ENCODE data around the gene PLS1. TPM values are rescaled to one million over a fixed set of nuclear protein-coding genes. Genes with fewer than 3 reads are reported as not detected.

PLS1 gene
- total and polyA plus RNA-seq, 11 donors = 0.80 to 3.7 (median 1.7) TPM

GRCh38 chr3:142656575-142656974, 60.4 kb downstream of the PLS1 start:
- no peaks in the 10 kb centered on the region for H3K9me3 ChIP-seq
- ATAC-seq (no peak), DNase-seq (no peak)
- no peak overlapping the region for H3K27ac ChIP-seq
- TF ChIP-seq CTCF (IDR thresholded peaks at IDR 0.05) (no peak), POLR2A (IDR thresholded peaks at IDR 0.05) (no peak)
- intact Hi-C loops (cut with DNase I) = no loop called here
- no peaks in the 10 kb centered on the region for H3K36me3 ChIP-seq
- H3K4me1 ChIP-seq = no peaks in the 10 kb centered on the region
- no peaks in the 10 kb centered on the region for H3K27me3 ChIP-seq
- H3K4me3 ChIP-seq = no peak overlapping the region

- Histone ChIP-seq H3K4me1 (no peaks in the 10 kb centered on the region), H3K9me3 (no peaks in the 10 kb centered on the region), H3K27me3 (no peaks in the 10 kb centered on the region), H3K4me3 (no peak overlapping the region), H3K27ac (no peak overlapping the region), H3K36me3 (no peaks in the 10 kb centered on the region)
- 84 to 89% (median 87%) methylated on average over 4 of the region's 4 CpGs for WGBS, 4 donors
- intact Hi-C loops (cut with DNase I) = no loop called here
- ATAC-seq (no peak), DNase-seq (no peak)
- TF ChIP-seq POLR2A (IDR thresholded peaks at IDR 0.05) (no peak), CTCF (IDR thresholded peaks at IDR 0.05) (no peak)
These were observed 60.8 kb downstream of the PLS1 start for GRCh38 chr3:142657033-142657432.

DNA sequence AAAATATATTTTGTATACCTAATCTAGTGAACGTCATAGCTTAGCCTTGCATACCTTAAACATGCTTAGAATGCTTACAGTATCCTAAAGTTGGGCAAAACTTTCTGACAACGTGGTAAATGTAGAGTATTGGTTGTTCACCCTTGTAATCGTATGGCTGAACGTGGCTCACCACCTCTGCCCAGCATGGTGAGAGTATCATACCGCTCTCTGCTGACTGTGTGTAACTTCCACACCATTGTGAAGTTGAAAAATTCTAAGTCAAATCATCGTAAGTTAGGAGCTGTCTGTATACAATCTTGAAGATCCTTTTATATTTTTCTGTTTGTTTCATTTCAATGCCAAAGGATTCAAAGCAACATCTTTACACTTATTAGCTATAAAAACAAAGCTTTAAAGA, 64.2 kb downstream of the PLS1 start:
- 67 to 73% (median 69%) methylated on average over 6 of the region's 6 CpGs for WGBS, 4 donors
- no peaks in the 10 kb centered on the region for H3K9me3 ChIP-seq
- no peaks in the 10 kb centered on the region for H3K4me1 ChIP-seq
- no peak overlapping the region for H3K4me3 ChIP-seq
- no peak overlapping the region for H3K27ac ChIP-seq
- no peak for ATAC-seq
- H3K27me3 ChIP-seq = no peaks in the 10 kb centered on the region
- DNase-seq = no peak
- intact Hi-C loops (cut with DNase I) = no loop called here
- TF ChIP-seq POLR2A (IDR thresholded peaks at IDR 0.05) (no peak), CTCF (IDR thresholded peaks at IDR 0.05) (no peak)
- H3K36me3 ChIP-seq = no peaks in the 10 kb centered on the region

DNA sequence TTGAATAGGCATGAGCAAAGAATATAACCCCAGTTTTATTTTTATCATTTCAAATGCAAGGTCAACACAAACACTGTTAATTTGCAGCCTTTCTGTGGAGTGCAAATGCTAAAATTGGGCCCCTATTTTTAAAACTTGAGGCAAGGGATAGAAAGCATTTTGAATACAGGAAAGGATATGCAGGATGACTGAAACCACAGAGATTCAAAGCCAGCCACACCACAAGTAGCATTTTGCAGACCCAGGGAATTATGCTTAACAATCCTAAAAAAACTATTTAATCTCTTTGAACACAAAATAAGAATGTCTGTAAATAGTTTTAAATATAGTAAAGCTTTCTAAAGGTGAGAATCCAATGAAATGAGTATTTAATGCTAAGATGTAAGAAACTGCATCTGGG, 64.7 kb downstream of the PLS1 start:
- TF ChIP-seq CTCF (IDR thresholded peaks at IDR 0.05) = no peak
- no peak for TF ChIP-seq POLR2A (IDR thresholded peaks at IDR 0.05)
- Histone ChIP-seq H3K27me3 (no peaks in the 10 kb centered on the region), H3K36me3 (no peaks in the 10 kb centered on the region), H3K9me3 (no peaks in the 10 kb centered on the region), H3K4me3 (no peak overlapping the region), H3K4me1 (no peaks in the 10 kb centered on the region), H3K27ac (no peak overlapping the region)
- intact Hi-C loops (cut with DNase I) = no loop called here
- no peak for ATAC-seq
- DNase-seq = no peak

Data from heart left ventricle (tissue), 16 donors.